HK-2 (cell line): Measurements from ENCODE around the gene INTS7.
A peak's percentile ranks its signal among the peaks of the same experiment; 100 is the strongest.
"Not testable (repeated sequence)": the region's sequence is repeated elsewhere in the genome, so short reads cannot be mapped to it uniquely, and the experiment has no call there.

Source experiments
- DNase-seq: peaks from one replicate; pipeline ENCODE4 v3.0.0-alpha.2; 2018; ENCODE audit not compliant: unreplicated experiment

The INTS7 gene

DNA sequence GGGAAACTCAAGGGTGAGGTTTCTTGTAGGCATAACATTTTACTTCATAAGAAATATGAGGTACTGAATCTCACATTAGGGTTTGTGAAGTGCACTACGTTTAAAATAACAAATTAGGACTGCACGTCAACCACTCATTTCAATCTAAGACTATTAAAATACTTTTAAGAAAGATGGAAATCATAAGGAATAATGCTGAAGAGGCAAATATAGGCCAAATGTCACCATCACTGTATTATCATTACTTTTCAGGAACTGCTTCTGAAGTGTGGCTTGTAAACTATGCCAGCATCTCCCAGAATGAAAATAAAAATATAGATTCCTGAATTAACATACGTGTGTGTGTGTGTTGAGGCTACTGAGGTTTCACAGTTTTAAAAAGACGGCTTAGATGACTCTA, 56.8 kb downstream of the INTS7 start:
- no peak for DNase-seq

DNA sequence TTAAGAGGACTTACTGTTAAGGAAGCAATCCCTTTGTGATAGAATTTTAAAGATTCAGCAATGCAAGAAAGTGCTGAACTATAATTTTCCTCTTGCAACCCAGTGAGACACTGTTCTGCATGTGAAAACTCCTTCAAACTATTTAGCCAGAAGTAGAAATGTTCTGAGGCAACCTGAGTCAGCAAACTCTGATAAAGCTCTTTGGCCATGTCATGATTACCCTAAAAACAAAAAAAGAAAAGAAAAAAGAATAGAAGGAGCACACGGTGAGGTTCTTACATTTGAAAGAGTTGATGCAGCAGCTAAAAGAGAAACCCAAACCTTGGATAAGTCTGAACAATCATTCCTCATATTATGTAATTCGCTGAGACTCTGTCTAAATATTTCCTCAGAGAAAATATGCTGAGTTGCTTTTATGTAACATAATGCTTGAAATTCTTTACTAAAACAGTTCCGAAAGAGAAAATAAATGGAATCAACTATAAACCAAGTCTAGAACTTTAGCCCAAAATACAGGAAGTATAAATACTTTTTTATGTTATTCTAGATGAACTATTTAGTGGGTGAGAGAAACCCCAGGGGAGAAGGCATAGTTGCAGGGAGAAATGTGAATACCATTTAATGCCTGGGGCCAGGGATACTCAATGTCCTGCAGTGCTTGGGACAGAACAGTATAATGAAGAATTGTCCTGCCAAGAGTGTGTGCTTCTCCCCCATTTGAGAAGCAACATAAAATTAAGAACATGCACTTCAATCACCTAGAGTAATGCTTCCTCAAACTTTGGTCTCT, 60.0 kb downstream of the INTS7 start:
- no peak for DNase-seq

DNA sequence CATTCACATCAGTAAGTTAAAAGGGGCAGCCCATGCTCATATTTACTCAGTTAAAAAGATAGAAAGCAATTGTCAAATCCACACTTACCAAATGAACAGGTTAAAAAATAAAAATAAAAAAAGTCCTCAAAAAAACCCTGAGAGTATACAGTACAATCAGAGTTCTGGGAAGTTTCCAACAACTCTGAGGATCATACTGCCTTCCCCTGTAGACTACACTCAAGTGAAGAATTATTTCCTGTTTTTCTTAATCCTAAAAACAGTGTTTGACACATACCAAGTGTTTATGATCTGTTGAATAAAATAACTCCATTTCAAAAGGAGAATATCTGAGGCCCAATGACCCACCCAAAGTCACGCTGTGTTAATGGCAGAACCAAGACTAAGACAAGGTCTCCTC, 61.8 kb downstream of the INTS7 start:
- DNase-seq: no peak

DNA sequence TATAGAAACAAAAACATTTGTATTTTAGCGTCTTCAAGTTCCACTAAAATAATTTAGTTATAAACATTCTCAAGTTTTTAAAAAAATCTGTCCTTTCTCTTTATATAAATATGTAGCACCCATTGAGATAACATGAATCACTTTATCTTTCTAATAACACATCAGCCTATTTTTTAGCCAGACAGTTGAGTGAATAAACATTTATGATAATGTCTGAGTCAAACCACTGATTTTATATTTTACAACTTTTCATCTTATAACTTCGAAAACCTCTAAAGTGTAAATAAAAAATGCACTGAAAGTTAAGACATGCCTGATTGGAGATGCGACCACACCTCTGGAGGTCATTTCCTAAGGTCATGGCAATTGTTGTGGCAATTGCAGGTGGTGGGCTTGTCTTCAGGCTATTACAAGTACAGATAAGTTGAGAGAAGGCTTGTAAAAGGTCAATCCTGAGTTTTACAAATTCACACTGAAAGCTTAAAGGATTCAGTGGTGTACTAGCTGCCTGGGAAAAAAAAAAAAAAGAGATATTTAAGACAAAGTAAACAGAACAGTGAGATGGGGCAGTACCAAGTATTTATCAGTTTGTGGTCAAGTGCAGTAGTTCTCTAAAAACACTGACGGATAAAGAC, 67.0 kb downstream of the INTS7 start:
- no peak for DNase-seq

DNA sequence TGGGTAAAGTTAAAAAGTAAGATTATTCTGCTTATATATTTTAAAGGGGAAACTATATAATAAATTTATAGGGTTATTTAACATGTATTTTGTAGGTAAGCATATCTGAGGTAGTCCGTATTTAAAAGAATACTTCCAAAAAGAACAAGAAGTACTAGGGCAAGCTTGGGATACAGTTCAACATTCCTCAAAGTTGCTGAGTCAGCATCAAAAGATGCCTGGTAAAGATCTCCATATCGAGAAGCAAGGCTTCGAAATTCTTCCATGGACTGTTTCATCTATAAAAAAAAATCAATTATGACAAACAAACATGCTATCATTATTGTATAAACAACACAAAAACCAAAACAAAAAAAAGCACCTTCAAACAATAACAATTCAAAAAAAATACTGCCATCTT, 67.7 kb downstream of the INTS7 start:
- DNase-seq: no peak

DNA sequence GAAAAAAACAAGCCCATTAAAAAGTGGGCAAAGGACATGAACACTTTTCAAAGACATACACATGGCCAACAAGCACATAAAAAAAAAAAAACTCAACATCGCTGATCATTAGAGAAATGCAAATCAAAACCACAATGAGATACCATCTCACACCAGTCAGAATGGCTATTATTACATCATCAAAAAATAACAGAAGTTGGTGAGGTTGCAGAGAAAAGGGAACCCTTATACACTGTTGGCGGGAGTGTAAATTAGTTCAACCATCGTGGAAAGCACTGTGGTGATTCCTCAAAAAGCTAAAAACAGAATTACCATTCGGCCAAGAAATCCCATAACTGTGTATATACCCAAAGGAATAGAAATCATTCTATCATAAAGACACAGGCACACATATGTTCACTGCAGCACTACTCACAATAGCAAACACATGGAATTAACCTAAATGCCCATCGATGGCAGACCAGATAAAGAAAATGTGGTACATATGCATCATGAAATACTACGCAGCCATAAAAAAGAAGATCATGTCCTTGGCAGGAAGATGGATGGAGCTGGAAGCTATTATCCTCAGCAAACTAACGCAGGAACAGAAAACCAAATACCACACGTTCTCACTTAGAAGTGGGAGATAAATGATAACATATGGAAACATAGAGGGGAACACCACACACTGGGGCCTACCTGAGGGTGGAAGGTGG, 70.1 kb downstream of the INTS7 start:
- no peak for DNase-seq

DNA sequence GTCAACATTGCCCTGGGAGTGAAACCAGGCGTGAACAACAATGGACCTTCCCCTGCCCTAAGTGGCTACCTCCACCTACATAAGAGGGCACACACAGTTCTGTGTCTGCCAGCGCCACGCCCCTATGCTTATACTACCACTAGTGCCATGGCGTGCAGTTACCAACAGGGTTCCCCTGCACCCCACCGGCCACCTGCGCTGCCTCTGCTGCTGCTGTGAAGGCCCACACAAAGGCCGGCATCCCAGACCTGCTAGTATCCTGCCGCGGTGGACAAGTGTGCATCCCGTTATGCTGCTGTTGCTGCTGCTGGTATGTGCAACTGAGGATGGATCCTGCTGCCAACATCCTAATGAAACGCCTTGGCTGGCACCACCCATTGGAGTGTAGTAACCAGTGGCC, 75.7 kb downstream of the INTS7 start:
- DNase-seq: no peak

DNA sequence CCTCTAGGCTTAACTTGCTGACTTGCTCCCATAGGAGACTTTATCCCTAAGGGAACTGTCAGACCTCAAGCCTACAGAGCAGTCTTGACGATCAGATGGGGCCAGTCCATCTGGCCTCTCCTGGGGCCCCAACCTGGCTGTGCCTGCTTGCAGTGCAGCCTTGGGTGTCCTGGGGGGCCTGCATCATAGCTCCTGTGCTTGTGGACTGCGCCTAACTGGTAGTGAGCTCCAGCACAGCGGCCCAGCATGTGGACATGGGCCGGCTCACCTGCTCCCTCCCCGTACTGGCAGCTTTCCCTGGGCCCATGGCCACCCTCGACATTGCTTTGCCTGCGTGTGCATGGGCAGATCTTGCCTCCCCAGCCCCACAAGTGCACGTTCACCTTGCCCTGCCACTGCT, 76.1 kb downstream of the INTS7 start:
- DNase-seq: no peak

DNA sequence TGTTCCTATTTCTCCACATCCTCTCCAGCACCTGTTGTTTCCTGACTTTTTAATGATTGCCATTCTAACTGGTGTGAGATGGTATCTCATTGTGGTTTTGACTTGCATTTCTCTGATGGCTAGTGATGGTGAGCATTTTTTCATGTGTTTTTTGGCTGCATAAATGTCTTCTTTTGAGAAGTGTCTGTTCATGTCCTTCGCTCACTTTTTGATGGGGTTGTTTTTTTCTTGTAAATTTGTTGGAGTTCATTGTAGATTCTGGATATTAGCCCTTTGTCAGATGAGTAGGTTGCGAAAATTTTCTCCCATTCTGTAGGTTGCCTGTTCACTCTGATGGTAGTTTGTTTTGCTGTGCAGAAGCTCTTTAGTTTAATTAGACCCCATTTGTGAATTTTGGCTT, 81.3 kb downstream of the INTS7 start:
- not testable (repeated sequence) for DNase-seq

DNA sequence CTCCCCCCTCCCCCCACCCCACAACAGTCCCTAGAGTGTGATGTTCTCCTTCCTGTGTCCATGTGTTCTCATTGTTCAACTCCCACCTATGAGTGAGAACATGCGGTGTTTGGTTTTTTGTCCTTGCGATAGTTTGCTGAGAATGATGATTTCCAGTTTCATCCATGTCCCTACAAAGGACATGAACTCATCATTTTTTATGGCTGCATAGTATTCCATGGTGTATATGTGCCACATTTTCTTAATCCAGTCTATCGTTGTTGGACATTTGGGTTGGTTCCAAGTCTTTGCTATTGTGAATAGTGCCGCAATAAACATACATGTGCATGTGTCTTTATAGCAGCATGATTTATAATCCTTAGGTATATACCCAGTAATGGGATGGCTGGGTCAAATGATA, 81.8 kb downstream of the INTS7 start:
- DNase-seq: not testable (repeated sequence)

DNA sequence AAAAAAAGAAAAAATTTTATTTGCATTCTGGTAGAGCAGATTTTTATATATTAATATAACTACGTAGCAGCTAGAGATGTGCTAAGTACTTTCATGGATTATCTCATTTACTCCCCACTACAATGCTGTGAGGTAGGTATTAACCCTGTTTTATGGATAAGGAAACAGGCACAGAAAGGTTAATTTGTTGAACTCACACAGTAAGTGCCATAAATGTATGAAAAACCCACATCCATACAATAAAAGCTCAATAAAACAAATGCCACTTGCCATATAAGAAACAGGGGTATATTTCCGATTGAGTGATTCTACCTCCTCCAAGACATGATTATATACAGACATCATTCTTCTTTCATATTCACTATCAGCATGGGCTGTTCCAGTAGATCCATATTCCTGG, 83.1 kb downstream of the INTS7 start:
- DNase-seq: no peak

DNA sequence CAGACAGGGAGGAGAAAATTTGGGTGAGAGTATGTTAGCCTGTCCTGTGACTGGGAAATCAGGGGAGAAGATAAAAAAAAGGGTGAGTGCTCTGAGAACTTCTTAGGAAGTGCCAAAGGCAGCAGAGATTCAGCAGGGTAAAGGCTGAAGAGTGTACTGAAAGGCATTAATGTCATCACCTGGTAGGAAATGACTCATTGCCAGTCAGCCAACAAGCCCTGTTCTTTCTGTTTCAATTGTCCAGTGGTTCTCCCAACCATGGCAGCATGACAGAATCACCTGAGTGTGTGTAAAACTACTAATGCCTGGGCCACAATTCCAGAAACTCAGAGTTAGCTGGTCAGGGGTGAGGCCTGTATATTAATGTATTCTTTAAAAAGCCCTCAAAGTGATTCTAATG, 83.5 kb downstream of the INTS7 start:
- DNase-seq: peak; percentile 66

DNA sequence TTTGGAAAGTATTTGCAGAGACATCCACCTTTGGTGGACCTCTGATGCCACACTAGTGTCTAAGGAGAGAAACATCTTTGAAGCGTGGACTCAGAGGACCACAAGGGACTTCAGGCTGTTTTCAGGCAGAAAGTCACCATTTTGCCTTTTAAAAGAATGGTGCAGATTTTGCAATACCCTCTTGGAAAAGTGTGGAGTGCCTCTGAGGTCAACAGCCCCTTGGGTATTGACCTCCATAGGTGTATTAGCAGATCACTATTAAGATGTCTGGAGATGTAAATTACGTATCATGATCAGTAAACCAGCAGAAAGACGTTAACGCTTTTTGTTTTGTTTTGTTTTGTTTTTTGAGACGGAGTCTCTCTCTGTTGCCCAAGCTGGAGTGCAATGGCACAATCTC, 87.0 kb downstream of the INTS7 start:
- no peak for DNase-seq

DNA sequence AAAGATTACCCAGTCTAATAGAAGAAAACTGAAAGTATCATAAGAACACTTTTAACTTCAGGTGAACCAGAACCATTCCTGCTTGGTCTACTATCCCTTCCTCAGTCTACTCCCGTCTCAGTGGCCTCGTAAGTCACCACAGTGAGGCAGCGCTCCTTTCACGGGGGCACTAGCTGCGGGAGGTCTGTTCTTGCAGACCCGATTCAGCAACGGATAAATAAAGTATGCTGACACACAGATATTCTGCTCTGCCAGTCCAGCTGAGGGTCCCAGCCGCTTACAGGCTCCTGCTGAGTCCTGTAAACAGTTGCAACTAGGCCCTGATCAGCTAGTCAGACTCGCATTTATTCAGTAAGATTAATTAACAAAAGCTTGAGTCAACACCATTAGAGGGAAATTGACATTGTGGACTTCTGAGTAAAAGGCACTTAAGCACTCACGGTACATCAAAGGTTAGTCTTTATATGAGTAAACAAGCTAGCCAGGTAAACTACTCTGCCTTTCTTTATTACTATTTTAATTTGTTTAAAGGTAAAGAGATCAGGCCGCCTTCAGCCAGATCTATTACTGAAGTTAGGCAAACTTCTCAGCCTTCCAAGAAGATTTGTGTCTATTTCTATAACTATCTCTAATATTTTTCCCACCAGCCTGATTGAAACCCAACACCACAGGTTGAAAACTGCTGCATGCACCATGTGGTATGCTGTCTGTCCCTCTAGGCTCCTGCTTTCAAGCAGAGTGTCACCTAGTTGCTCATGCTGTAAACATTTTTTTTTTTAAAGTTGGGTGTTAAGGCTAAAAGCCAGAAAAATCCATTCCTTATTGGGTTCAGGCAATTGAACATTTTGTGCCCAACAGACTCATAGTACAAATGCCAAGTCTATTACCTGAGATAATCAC, 87.7 kb downstream of the INTS7 start:
- DNase-seq: no peak

DNA sequence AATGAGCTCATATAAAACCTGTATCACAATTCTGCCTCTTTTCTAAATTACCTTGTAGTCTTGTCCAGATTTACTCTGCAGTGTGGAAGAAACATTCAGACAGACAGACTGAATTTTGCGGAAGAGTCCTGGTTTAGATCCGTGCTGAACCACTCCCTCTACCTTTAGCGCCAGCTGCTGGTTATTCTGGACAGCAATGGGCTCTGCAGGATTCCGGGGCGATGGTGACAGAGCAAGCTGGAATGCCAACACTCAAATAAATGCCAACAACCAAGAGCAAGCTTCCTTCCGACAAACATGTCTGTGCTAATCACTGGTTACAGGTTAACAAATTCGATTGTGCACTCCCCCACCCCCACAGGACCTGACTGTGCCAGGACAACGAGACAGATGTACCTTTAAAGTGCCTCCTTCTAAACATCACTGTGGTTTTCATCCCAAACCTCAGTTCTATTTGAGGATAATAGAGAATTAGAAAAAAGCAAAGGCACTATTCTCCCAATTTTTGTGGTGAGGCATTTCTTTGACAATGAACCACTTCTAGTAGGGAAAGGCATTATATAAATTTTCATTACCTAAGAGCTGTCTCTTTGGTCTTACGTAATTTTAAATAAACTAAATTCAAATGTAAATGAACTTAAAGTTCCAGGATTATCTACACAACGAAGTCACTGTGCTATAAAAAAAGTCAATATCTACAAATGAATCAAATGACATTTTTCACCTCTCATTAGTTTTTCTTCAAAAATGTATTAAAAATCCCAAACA, 90.4 kb downstream of the INTS7 start:
- peak; percentile 88 for DNase-seq

DNA sequence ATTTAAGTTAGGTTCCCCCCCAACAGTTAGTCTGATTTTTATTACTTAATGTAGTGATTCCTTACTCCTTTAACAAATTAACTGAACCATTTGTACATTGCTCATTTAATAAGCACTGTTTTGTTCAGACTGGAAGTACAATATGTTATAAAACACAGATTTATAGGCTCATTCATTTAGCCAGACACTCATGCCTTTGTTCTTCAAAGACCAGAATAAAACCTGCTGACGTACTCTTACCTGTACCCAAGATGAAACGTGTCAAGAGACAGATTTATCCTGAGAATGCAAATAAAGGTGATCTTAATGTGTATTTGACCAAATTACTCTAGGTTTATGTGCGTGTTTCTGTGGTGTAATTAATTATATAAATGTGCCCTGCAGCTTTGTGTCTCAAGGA, 92.8 kb downstream of the INTS7 start:
- DNase-seq: no peak

DNA sequence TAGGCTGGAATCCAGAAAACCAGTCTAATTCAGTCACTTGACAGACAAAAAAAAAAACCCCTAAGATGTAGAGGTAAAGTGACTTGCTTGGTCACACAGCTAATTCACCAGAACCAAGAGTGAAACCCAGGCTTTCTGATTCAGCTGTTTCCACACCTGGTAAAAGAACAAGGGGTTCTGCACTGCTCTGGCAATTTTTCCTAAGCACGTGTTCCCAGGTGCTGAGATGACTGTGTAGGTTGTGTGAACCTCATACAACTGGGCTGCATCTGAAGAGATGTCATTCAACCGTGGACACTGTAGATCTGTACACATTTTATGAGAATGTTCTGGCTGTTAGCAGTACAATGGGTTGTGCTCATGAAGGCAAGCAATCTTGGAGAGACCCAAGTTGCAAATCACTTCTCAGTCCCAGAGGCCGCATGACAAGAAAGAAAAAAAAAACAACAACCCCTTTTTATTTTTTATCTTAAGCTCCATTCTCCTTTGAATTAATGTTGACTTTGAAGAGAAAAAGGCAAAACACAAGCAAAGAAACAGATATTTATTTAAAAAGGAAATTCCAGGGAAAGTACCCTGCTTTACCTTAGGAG, 95.4 kb downstream of the INTS7 start:
- no peak for DNase-seq

DNA sequence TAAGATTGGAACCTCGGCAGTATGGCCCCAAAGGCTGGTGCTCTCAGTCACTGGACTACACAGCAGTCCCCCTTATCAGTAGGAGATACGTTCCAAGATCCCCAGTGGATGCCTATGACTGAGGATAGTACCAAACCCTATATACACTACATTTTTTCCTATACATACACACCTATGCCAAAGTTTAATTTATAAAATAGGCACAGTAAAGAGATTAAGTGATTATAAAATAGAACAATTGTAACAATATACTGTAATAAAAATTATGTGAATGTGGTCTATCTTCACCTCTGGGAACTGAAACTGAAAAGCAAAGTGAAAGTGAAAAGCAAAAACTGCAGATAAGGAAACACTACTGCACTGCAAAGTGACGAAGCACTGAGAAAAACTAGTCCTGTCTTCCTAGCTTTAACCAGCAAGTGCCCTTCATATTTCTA, 96.8 kb downstream of the INTS7 start:
- DNase-seq: no peak

DNA sequence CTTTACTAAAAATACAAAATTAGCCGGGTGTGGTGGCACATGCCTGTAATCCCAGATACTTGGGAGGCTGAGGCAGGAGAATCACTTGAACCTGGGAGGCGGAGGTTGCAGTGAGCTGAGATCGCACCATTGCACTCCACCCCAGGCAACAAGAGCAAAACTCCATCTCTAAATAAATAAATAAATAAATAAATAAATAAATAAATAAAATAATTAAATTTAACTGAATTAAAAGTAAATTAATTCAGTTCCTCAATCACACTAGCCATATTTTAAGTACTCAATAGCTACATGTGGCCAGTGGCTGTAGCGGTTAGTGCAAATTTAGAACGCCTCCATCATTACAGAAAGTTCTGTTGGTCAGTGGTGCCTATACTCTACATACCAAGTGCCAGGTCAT, 97.9 kb downstream of the INTS7 start:
- not testable (repeated sequence) for DNase-seq

DNA sequence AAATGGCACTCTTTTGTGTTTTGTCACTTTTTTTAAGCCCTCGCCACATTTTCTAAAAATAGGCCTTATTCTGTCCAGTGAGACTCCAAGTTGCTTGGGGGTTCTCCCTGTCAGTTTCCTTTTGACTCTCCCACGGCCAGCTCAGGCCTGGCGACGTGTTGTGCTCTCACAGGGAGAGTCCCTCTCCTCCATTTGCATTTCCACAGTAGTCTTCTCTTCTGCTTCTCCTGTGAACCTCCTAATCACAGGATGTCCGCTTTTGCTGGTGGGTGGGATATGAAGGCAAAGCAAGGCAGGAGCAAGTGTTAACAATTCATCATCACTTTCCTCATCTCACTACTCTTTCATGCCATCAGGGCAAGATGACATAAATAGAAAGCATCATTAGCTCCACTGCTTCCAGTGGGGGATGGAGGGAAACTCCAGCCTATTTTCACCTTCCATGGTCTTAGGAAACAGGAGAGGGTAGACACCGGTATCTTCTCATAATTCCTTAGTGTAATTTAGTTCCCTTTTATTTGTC, 99.8 kb downstream of the INTS7 start:
- no peak for DNase-seq
